ENCODE measurements around the gene UBA1. TPM values are rescaled to one million over a fixed set of nuclear protein-coding genes. Genes with fewer than 3 reads are reported as not detected.

UBA1 gene
- total RNA-seq, 1 donor from 2014 or later = 79.8 TPM

DNA sequence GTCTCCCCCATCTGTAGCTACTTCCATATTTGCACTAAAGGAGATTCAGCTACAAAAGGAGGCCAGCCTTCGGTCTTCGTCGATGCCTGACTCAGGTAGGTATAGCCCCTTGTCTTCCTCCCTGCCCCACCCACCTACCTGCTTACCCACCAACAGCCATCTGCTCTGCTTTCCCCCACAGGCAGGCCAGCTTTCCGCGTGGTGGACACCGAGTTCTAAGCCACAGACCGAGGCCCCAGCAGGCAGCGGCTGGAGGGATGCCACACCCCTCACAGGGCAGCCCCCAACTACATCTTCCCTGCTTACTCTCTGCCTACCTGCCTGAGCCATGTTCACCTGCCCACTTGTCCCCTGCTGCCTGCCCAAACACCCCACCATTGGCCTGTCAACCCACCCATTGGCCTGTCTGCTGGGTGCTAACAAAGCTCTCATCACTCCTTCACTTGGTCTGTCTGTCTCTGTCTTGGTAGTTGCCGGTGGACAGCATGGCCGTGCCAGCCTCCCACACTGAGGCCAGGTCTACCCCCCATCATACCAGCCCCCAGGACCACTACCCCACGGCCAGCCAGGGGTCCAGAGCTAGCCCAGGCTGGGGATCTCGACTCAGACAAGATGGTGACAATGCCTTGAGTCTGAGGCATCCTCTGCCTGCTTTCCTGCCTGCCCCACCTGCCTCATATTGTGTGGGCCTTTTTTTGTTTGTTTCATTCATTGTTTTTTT is 35.1 kb downstream of the UBA1 start:
- no peak for DNase-seq (ENCODE audit: low read depth in 2 of 2)

DNA sequence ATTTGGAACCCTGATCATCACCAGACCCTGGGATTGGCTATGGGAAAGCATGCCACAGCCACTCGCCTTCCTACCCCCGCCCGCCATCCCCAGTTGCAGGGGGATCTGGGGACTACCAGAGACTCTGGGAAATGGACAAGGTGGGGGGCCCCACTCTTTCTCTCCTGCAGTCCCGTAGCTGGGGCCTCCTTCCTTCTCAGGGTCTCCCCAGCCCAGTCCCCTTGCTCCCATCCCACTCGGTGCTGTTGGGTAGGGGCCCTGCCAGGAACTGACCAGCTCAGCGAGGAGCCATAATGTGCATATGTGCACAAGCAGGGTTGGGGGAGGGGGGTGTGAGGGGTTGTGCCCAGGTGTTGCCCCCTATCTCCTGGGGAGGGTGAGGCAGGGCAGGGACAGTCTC is 35.8 kb downstream of the UBA1 start:
- DNase-seq (ENCODE audit: low read depth in 2 of 2) = no peak

DNA sequence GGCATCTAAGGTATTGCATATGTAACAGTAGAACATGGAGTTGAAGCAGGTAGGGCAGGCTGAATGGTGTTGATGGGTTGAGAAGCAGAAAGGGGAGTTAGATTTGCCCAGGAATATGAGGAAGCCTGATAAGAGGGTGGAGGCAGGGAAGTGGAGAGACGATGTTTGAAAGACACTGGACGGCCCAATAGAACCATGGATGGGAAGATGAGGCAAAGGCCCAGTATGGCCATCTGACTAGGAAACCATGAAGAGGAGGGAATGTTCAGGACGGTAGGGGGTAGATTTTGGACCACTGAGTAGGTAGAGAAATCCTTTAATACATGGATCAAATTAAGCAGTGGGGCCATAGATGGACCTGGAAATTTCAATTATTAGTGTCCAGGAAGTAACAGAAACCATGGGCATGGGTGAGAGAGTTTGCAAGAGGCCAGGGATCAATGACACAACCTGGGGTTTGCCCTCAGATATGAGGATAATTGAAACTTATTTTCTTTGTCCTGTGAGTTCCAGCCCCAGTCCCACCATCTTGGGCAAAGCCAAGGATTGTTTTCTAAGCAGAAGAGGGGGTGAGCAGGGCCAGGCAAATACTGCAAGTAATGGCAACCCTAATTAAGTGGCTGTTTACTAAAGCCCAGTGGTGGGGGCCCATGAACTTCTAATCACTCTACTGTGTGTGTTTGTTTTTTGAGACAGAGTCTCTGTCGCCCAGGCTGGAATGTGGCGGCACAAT is 36.7 kb downstream of the UBA1 start:
- no peak for DNase-seq (ENCODE audit: low read depth in 2 of 2)

DNA sequence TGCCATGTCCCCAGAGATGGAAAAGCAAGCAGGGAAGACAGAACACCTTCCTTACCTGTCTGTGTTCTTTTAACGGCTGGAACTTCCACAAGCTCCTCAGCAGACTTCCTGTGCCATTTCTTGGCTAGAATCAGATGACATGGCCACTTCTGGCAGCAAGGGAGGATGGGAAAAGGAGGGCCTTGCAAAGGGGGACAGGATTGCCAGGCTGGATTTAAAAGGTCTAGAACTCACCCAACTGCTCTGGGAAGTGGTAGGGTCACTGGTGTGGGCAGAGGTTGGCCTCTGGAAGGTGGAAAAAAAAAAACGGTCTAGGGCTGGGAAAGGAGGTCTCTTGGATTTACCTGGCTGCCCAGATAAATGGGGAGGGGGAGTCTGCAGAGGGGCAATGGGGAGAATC is 37.5 kb downstream of the UBA1 start:
- DNase-seq (ENCODE audit: low read depth in 2 of 2) = no peak

DNA sequence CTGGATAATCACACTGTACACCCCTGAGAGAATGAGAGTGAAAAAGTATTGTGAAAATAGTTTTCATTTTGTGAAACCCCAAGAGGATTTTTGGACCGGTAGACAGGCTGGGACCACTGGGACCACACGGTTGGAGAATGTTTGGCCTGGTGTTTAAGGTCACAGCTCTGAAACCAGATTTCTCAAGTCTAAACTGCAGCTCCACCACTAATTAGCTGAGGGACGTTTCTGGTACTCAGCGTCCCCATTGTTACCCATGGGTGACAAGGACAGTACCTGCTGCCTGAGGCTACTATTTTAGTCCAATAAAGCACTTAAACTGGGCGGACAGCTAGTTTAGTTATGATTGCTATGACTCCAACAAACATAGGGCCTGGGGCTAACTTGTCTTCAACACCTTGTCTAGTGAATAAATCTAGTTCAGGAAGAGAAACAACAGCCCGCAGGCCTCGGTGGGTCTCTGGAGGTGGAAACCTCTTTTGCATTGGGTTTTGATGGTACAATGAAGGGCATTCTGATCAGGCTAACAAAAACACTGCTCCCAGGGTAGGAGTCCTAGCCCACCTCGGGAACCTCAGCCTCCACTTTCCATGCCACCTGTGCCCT is 38.7 kb downstream of the UBA1 start:
- DNase-seq (ENCODE audit: low read depth in 2 of 2) = no peak

DNA sequence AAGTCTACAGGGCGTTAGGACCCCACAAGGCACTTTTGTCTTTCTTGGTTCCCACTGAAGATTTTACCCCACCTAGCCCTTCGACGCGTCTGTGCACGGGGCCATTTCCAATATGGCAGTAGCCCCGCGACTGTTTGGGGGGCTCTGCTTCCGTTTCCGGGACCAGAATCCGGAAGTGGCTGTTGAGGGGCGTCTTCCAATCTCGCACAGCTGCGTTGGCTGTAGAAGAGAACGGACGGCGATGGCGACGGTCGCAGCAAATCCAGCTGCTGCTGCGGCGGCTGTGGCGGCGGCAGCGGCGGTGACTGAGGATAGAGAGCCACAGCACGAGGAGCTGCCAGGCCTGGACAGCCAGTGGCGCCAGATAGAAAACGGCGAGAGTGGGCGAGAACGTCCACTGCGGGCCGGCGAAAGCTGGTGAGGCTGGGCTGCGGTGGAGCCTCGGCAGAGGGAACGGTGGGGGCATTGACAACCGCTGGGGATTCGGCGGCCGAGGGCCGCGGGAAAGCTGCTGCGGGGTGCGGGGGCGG is 39.2 kb downstream of the UBA1 start, which contains the start of gene USP11:
Gene USP11 (plus strand): TSS at position 207 of the 530 bp plus-strand sequence. CDS start 35 bp downstream, at position 242.
- peak in 1 of 2 donors; percentile 41 for DNase-seq (ENCODE audit: low read depth in 2 of 2)

DNA sequence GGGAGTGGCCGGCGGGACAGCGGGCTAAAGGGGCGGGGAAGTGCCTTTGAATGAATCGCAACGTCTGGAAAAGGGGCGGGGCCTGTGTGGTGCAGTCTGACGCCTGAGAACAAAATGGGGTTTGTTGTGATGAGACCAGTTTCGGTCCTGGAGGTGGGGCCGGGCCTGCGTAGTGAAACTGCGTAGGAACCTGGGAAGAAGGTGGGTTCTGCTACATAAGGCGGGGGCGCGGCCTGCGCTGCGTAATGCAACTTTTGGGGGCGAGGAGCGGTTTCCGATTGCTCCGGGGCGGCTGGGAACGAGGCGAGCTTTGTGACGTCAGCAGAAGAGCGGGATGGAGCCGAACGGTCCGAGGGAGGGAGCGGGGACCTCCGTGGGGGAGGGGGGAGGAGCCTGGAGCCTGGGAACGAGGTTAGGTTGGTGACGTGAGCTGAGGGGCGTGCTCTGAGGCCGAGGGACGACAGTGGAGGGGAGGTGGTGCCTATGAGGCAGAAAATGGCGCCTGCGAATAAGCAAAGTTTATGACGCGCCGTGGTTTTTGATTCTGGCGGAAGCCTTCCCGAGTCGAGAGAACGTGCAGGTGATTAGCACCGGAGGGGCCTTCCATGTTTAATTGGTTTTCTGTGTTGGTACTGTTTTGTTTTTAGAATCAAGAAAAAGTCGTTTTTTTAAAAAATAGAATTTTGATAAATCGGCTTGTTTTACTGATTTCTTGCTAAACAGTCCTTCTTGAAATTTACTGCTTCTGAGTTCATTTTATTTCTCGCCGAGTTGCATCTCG is 39.9 kb downstream of the UBA1 start:
- peak; percentile 96 to 98 for DNase-seq (ENCODE audit: low read depth in 2 of 2)

DNA sequence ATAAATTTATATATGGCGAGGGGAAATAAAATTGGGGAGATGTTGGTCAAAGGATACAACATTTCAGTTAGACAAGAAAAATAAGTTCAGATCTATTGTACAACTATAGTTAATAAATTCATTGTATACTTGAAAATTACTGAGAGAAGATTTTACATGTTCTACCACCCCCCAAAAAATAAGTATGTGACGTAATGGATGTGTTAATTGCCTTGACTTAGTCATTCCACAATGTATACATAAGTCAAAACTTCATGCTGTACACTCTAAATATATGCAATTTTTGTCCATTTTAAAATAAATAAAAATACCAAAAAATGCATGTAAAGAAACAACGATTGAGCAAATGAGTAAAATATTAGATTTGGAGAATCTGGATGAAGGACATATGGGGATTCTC is 41.0 kb downstream of the UBA1 start:
- DNase-seq (ENCODE audit: low read depth in 2 of 2) = peak in 1 of 2 donors; percentile 17

DNA sequence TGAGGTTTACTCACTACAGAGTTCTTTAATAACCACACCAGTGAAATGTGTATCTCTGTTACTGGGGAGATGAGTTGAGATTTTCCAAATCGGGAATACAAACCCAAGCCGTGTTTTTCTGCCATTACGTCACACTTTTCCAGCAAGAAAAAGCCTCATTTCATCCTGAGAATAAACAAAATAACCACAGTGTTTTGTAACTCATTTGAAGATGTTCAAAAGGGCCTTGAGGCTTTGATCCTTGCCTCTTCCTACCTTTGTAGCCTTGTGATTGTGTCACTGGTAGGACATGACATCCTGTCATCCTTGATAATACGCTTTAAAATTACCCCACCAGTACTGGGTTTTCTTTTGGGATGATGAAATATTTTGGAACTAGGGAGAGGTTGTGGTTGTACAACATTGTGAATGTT is 42.1 kb downstream of the UBA1 start:
- no peak for DNase-seq (ENCODE audit: low read depth in 2 of 2)

DNA sequence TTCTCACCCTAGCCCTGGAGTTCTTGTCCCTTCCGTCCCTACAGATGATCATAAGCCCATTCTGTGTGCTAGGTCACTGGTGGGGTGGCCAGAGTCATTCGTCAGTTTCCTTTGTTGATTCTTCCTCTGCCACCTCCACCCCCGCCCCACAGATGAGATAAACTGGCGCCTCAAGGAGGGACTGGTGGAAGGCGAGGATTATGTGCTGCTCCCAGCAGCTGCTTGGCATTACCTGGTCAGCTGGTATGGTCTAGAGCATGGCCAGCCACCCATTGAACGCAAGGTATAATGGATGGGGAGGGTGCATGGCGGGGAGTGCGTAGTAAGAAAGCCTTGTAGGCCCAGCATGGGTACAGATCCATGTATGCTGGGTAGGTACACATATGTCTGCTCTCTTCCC is 45.6 kb downstream of the UBA1 start:
- no peak for DNase-seq (ENCODE audit: low read depth in 2 of 2)

DNA sequence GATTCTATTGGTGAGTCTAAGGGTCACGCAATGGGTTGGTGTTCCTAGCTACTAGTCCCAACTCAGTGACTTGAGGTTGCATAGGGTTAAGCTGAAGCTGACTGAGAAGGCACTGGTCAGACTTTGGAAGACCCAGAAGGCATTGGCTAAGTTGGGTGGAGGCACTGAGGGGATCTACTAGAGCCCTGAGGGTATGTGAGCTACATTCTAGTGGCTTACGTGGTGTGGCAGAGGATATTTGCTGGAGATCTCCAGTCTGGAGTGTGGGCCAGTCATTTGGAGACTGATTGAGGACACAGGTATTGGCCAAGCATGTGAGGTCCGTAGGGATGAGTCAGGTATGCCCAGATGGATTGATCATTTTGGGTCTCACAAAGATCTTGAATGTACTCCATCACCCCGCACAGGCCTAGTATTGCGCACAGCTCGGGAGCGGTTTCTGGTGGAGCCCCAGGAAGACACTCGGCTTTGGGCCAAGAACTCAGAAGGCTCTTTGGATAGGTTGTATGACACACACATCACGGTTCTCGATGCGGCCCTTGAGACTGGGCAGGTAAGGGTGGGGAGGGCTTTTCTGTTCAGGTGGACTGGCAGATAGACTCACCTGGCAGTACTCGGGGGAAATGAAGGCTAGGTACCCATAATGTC is 46.4 kb downstream of the UBA1 start:
- no peak for DNase-seq (ENCODE audit: low read depth in 2 of 2)

DNA sequence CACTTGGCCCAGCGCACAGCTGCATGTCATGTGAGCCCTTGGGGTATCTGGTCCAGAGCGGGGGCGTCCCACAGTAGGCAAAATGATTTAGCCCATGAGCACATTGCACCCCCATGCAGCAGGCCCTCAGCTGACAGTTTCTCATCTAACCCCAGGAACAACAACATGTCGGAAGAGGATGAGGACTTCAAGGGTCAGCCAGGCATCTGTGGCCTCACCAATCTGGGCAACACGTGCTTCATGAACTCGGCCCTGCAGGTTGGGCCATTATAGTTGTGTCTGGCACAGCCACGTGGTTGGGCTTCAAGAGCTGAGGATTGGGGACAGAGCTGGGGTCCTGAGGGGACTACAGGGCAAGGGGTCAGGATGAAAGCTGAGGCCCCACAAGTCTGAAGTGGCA is 47.0 kb downstream of the UBA1 start:
- DNase-seq (ENCODE audit: low read depth in 2 of 2) = no peak

DNA sequence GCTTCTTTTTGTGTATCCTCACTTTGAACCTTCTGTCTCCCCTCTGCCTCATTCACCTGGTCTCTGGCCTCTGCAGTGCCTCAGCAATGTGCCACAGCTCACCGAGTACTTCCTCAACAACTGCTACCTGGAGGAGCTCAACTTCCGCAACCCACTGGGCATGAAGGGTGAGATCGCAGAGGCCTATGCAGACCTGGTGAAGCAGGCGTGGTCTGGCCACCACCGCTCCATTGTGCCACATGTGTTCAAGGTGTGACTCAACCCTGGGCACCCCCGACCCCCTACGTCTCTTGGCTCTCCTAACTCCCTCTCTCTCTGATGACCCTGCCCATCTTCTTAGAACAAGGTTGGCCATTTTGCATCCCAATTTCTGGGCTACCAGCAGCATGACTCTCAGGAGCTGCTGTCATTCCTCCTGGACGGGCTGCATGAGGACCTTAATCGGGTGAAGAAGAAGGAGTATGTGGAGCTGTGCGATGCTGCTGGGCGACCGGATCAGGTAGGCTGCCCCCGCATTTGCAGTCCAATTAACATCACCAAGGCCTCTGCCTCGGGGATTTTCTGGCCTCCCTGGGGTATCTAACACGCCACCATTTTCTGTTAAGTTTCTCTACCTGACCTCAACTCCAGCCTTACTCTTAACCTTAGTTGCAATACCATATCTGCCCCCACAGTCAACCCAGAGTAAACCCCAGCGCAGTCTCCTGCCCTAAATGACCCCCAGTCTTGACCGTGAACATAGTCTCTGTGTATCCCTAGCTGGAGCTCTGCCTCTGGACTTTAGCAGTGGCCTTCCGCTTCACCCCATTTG is 47.8 kb downstream of the UBA1 start:
- no peak for DNase-seq (ENCODE audit: low read depth in 2 of 2)

DNA sequence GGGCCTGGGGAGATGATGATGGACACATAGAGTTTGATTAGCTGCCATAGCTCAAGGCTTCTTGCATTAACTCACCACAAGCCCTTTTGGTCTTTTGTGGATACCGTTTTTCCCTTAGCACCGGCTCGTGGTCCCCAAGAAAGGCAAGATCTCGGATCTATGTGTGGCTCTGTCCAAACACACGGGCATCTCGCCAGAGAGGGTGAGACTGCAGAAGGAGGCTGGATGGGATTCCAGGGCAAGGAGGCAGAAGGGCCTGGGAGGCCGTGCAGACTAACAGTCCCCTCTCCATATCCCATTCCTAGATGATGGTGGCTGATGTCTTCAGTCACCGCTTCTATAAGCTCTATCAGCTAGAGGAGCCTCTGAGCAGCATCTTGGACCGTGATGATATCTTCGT is 48.7 kb downstream of the UBA1 start:
- DNase-seq (ENCODE audit: low read depth in 2 of 2) = no peak

DNA sequence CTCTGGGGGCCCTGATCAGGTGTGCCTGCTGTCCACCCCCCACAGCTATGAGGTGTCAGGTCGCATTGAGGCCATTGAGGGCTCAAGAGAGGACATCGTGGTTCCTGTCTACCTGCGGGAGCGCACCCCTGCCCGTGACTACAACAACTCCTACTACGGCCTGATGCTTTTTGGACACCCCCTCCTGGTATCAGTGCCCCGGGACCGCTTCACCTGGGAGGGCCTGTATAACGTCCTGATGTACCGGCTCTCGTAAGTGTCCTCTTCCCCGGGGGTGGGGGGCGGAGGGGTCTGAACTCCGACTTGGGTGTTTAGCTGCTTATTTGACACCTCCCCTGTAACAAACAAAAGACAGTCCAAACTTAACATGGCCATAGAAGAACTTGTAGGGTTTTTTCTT is 49.7 kb downstream of the UBA1 start:
- DNase-seq (ENCODE audit: low read depth in 2 of 2) = no peak

DNA sequence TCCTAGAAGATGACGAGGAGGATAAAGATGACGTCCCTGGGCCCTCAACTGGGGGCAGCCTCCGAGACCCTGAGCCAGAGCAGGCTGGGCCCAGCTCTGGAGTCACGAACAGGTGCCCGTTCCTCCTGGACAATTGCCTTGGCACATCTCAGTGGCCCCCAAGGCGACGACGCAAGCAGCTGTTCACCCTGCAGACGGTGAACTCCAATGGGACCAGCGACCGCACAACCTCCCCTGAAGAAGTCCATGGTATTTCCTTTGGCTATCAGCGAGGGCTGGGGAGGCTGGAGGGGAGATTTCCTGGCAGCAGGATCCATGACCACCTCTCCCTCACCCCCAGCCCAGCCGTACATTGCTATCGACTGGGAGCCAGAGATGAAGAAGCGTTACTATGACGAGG is 51.0 kb downstream of the UBA1 start:
- DNase-seq (ENCODE audit: low read depth in 2 of 2) = no peak

DNA sequence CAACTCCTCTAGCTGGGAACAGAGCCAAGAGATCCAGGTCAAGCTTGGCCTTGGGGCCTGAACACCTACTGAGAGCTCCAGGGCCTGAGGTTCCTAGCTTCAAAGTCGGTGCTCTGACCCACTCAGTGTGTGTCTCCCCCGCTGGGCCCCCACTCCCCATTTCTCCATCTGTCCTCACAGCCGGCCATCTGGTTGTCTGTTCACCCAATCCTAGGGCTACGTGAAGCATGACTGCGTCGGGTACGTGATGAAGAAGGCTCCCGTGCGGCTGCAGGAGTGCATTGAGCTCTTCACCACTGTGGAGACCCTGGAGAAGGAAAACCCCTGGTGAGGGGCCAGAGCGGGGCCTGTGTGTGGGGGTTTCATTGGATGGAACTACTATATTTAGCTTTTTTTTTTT is 51.5 kb downstream of the UBA1 start:
- no peak for DNase-seq (ENCODE audit: low read depth in 2 of 2)

DNA sequence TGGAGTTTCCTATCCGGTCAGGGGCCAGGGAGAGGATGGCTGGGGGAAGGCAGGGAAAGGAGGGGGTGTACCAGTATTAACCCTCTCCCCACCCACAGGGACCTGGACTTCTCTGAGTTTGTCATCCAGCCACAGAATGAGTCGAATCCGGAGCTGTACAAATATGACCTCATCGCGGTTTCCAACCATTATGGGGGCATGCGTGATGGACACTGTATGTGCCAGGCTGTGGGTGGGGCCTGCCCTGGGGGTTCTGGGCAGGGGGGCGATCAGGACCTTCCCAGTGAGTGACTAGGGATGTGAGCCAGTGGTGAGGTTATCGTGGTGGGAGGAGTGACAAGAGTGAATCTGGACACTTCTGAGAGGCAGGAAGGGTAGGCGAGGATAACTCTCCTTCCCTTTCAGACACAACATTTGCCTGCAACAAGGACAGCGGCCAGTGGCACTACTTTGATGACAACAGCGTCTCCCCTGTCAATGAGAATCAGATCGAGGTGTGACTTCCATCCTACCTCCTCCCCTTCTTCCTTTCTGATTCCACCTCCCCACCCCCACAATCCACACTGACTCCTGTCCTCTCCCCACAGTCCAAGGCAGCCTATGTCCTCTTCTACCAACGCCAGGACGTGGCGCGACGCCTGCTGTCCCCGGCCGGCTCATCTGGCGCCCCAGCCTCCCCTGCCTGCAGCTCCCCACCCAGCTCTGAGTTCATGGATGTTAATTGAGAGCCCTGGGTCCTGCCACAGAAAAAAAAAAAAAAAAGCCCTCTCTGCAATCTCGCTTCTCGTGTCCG is 53.8 kb downstream of the UBA1 start:
- peak in 1 of 2 donors; percentile 48 for DNase-seq (ENCODE audit: low read depth in 2 of 2)

DNA sequence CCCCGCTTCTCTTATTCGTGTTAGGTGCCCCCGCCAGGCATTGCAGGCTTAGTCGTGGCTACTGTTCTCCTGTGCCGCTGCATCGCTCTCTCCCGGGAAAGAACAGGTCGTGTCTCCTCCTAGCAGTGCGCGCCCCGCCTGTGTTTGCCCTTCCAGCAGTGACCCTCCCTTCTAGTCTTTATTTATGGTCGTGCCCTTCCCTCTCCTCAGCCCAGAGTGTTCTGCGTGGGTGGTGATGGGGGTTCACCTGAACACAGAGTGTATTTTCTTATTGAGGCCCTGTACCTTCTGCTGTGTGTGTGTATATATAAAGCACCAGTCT is 54.3 kb downstream of the UBA1 start:
- DNase-seq (ENCODE audit: low read depth in 2 of 2) = no peak

DNA sequence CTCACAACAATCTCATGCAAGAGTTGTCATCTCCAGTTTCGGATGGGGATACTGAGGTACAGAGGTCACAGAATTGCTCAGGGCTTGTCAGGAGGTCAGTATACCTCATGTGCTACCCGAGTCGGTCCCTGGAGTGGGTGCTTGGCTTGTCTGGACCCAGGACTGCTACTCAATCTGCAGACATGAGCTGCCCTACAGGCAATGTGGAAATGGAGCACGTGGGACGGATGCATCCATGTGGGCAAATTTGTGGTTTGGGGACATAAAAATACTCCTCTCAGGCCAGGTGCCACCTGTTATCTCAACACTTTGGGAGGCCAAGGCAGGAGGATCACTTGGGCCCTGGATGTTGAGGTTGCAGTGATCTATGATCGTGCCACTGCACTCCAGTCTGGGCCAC is 54.9 kb downstream of the UBA1 start:
- DNase-seq (ENCODE audit: low read depth in 2 of 2) = no peak
